ENCODE data around the gene B4GALT6.
"Not testable (repeated sequence)": the region's sequence is repeated elsewhere in the genome, so short reads cannot be mapped to it uniquely, and the experiment has no call there.

The B4GALT6 gene, protein sequence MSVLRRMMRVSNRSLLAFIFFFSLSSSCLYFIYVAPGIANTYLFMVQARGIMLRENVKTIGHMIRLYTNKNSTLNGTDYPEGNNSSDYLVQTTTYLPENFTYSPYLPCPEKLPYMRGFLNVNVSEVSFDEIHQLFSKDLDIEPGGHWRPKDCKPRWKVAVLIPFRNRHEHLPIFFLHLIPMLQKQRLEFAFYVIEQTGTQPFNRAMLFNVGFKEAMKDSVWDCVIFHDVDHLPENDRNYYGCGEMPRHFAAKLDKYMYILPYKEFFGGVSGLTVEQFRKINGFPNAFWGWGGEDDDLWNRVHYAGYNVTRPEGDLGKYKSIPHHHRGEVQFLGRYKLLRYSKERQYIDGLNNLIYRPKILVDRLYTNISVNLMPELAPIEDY

DNA sequence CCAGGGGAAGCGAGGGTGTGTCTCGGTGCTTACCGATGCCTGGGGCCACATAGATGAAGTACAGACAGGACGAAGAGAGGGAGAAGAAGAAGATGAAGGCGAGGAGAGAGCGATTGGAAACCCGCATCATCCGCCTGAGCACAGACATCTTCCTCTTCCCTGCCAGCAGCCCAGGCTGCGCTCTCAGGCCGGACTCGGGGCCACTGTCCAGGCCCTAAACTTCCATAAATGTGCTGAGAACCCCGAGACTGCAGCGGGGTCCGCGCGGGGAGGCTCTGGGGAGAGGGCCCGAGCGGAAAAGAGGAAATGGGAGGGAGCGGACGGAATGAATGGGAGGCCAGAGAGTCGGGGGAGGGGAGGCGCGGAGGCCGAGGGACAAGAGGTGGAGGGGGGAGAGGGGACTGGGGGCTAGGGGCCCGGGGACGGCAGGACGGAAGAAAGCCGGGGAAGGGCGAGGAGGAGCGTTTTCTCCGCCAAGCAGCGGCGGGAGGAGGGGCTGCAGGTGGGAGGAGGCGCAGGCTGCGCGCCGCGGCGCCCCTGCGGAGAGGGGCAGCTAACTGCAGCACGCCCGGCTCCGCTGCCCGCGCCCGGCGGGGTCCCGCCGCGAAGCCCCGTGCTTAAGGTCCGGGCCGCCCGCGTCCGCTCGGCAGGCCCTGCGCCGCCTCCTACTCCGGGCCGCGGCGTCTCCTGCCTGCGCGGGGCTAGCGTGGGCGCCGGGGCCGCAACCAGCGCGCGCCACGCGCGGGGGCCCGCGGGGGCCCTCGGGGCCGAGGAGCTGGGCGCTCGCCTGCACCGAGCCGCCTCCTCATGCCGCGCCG lies at the start of gene B4GALT6:
Gene B4GALT6 (minus strand): TSS at position 303 of the 818 bp plus-strand sequence. CDS start 155 bp downstream, at position 148.
- TF ChIP-seq POLR2A (IDR thresholded peaks at IDR 0.05; ENCODE audit: low read depth, low read length) = 0 out of 2 replicates have a peak, but pooled peaks have one; percentile 14
- peak; percentile 26 for DNase-seq (ENCODE audit: insufficient read length, low spot score)
- FAIRE-seq = no peak

DNA sequence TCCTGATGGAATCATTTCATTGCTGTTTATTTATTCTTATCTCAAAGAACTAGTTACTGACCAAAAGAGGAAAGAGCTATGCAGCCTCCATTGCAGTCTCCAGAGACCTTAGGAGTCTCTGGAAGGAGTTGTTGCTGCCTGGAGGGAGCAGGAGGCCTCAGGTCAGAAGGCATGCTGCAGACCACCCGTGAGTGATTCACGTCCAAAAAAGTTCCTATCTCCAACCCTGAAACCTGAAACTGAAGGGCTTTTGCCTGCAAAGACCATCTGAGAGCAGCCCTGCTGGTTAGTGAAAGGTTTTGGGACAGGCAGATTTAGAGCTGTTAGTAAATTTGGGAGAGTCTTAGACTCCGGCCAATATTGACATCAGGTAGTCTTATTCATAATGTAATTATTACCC lies 47.2 kb upstream of the B4GALT6 start:
- FAIRE-seq (no peak), DNase-seq (ENCODE audit: insufficient read length, low spot score) (no peak)
- TF ChIP-seq POLR2A (IDR thresholded peaks at IDR 0.05; ENCODE audit: low read depth, low read length) = no peak

- FAIRE-seq; DNase-seq (ENCODE audit: insufficient read length, low spot score): not testable (repeated sequence)
Observed at GRCh38 chr18:31729196-31729595, 44.8 kb upstream of the B4GALT6 start.

- no peak for TF ChIP-seq POLR2A (IDR thresholded peaks at IDR 0.05; ENCODE audit: low read depth, low read length)
- no peak for FAIRE-seq
- no peak for DNase-seq (ENCODE audit: insufficient read length, low spot score)
Observed at GRCh38 chr18:31723990-31724711, 39.8 kb upstream of the B4GALT6 start.

DNA sequence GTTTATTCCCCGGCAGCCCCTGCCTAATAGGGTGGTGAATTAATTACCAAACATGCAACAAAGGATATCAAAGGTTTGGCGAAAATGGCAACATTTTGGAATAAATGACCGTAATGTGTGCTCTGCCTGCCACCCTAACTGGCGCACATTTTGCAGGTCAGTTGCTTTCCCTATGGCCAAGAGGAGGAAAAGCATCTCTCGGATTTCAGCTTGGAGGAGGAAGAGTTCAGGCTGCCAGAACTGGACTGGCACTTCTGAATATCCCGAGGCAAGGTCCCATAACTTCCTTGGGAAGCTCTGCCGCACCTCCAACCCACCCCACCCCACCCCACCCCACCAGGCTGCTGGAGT lies 39.2 kb upstream of the B4GALT6 start:
- TF ChIP-seq POLR2A (IDR thresholded peaks at IDR 0.05; ENCODE audit: low read depth, low read length) = no peak
- no peak for DNase-seq (ENCODE audit: insufficient read length, low spot score)
- FAIRE-seq = no peak

- peak; percentile 87 for FAIRE-seq
- TF ChIP-seq POLR2A (IDR thresholded peaks at IDR 0.05; ENCODE audit: low read depth, low read length) = no peak
- peak; percentile 29 for DNase-seq (ENCODE audit: insufficient read length, low spot score)
Observed at GRCh38 chr18:31722369-31722957, 38.1 kb upstream of the B4GALT6 start.

DNA sequence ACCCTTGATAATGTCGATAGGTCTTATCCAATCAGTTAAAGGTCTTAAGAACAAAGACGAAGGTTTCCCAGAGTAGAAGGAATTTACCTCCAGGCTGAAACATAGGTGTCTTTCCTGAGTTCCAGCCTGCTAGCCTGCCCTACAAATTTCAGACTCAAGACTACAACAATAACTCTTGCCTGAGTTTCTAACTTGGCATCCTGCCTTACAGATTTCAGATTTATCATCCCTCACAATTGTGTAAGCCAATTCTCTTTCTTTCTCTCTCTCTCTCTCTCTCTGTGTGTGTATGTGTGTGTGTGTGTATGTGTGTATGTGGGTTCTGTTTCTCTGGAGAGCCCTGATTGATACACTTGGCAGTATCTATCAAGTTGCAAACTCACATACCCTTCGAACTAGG lies 37.2 kb upstream of the B4GALT6 start:
- no peak for TF ChIP-seq POLR2A (IDR thresholded peaks at IDR 0.05; ENCODE audit: low read depth, low read length)
- no peak for DNase-seq (ENCODE audit: insufficient read length, low spot score)
- FAIRE-seq = no peak

DNA sequence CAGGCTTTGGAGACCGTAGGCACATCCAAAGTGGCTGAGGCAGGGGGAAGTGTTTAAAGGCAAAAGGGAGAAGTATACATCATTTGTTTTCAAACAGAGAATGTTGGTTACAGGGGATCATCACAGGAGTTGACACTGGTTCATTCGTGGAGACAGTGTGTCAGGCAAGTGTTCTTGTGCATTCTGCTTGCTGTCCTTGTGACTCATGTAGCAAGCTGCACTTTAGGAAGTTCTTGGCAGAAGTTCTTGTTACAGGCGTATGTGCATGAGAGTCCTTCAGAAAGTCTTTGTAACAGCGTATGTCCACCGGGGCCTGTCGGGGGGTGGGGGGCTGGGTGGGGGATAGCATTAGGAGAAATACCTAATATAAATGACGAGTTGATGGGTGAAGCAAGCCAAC lies 36.5 kb upstream of the B4GALT6 start:
- no peak for FAIRE-seq
- no peak for DNase-seq (ENCODE audit: insufficient read length, low spot score)
- no peak for TF ChIP-seq POLR2A (IDR thresholded peaks at IDR 0.05; ENCODE audit: low read depth, low read length)

- no peak for FAIRE-seq
- DNase-seq (ENCODE audit: insufficient read length, low spot score) = no peak
- no peak for TF ChIP-seq POLR2A (IDR thresholded peaks at IDR 0.05; ENCODE audit: low read depth, low read length)
Observed at GRCh38 chr18:31719363-31720006, 35.1 kb upstream of the B4GALT6 start.

DNA sequence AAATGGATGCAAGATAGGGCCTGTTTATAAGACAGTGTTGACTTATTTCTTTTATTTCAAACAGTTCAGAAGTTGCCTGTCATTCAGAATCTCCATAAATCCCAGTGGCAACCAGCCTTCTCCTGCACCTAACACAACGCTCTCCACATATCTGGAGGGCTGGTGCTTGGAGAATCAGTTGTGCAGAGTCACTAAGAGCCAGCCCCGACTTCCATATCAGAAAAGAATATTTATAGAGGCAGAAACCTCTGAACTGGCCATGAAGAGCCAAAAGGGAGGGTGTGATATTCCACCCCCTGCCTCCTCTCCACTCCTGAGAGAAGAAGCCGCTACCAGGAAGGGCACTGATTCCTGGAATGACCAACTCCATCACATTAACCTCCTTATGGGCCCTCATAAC lies 34.0 kb upstream of the B4GALT6 start:
- FAIRE-seq = no peak
- DNase-seq (ENCODE audit: insufficient read length, low spot score) = no peak
- no peak for TF ChIP-seq POLR2A (IDR thresholded peaks at IDR 0.05; ENCODE audit: low read depth, low read length)

DNA sequence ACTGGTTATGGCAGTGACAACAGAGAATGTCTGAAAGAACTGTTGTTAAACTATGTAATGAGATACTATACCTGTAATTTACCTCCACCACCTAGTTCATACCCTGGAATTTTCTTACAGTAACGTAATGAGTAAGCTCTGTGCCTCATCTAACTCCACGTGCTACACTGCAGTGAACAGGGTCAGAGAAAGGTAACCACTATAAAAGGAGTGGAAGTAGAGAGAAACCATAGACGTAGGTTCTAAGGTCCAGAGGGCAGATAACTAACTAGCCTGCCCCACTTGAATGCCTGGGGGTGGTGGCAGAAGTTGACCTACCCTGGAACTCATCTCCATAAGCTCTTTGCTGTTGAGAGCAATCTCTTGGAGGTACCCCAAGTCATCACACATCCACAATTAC lies 32.0 kb upstream of the B4GALT6 start:
- TF ChIP-seq POLR2A (IDR thresholded peaks at IDR 0.05; ENCODE audit: low read depth, low read length) = no peak
- DNase-seq (ENCODE audit: insufficient read length, low spot score) = no peak
- FAIRE-seq = no peak

GRCh38 chr18:31711365-31712172 lies 27.2 kb upstream of the B4GALT6 start:
- TF ChIP-seq POLR2A (IDR thresholded peaks at IDR 0.05; ENCODE audit: low read depth, low read length) = no peak
- FAIRE-seq = no peak

DNA sequence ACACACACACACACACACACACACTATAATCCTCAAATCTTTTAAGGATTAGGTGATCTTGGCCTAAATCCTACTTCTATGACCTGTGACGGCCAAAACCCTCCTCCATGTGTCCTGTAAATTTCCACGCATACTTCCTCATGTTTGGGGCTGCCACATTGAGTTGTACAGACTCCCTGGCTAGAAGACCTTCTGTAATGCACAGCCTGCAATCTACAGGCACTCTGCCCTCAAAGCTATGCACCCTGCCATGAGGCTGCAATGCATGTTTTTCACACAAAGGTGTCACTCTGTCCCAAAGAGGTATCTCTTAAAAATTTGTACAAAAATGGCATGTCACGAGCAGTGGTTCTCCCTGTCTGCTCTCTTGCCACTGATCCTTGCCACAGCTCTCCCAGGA lies 26.4 kb upstream of the B4GALT6 start:
- no peak for DNase-seq (ENCODE audit: insufficient read length, low spot score)
- FAIRE-seq = no peak
- no peak for TF ChIP-seq POLR2A (IDR thresholded peaks at IDR 0.05; ENCODE audit: low read depth, low read length)

More at GRCh38 chr18:31711365-31712172, 27.2 kb upstream of the B4GALT6 start:
- DNase-seq (ENCODE audit: insufficient read length, low spot score) = no peak

Measured in H54 (cell line).